ENCODE data around the gene CCDC154. TPM values are rescaled to one million over a fixed set of nuclear protein-coding genes. Genes with fewer than 3 reads are reported as not detected.

CCDC154 gene
- total and polyA plus RNA-seq, 2 experiments from 2014 or later = 0.31 TPM; not detected in 1

- TF ChIP-seq ZNF462 (CRISPR knock-in tag; IDR thresholded peaks at IDR 0.05) = no peak
- no peak for TF ChIP-seq STAT1 (IDR thresholded peaks at IDR 0.05; ENCODE audit: unreplicated experiment)
- TF ChIP-seq REST (IDR thresholded peaks at IDR 0.05; ENCODE audit: unreplicated experiment) = no peak
Observed at GRCh38 chr16:1458336-1458976, 14.1 kb upstream of the CCDC154 start (continued).

Measured in GM23338 (cell line).